HEK293T (cell line): ENCODE measurements around the gene RASA1.

Experiments used
- ARNT ChIP-seq: fragments of 450-650 bp; IDR thresholded peaks from 2 replicates; pipeline ENCODE4 v1.6.1; 2017; ENCODE audit warnings: mild to moderate bottlenecking
- BHLHE40 ChIP-seq: fragments of 450-650 bp; IDR thresholded peaks from 2 replicates; pipeline ENCODE4 v1.6.1; 2016; ENCODE audit warnings: mild to moderate bottlenecking, moderate library complexity, borderline replicate concordance
- ELF4 ChIP-seq: fragments of 450-650 bp; IDR thresholded peaks from 2 replicates; pipeline ENCODE4 v1.6.1; 2017; ENCODE audit warnings: antibody characterized with exemption
- FOXA1 ChIP-seq: fragments of 450-650 bp; IDR thresholded peaks from 2 replicates; pipeline ENCODE4 v1.6.1; 2016; ENCODE audit warnings: mild to moderate bottlenecking
- FOXK2 ChIP-seq: fragments of 450-650 bp; IDR thresholded peaks from 2 replicates; pipeline ENCODE4 v1.6.1; 2016; ENCODE audit warnings: mild to moderate bottlenecking
- FOXM1 ChIP-seq: fragments of 450-650 bp; IDR thresholded peaks from 2 replicates; pipeline ENCODE4 v1.6.1; 2017; ENCODE audit warnings: mild to moderate bottlenecking, borderline replicate concordance
- HDGF ChIP-seq: fragments of 450-650 bp; IDR thresholded peaks from 2 replicates; pipeline ENCODE4 v1.6.1; 2017; ENCODE audit warnings: antibody characterized with exemption, borderline replicate concordance
- L3MBTL2 ChIP-seq: fragments of 450-650 bp; conservative IDR thresholded peaks from 2 replicates; pipeline ENCODE4 v1.6.1; 2016; ENCODE audit warnings: mild to moderate bottlenecking
- LEF1 ChIP-seq: fragments of 450-650 bp; IDR thresholded peaks from 2 replicates; pipeline ENCODE4 v1.6.1; 2017; ENCODE audit warnings: mild to moderate bottlenecking, borderline replicate concordance
- NFRKB ChIP-seq: fragments of 450-650 bp; IDR thresholded peaks from 2 replicates; pipeline ENCODE4 v1.6.1; 2016; ENCODE audit warnings: mild to moderate bottlenecking, moderate library complexity
- PKNOX1 ChIP-seq: fragments of 450-650 bp; IDR thresholded peaks from 2 replicates; pipeline ENCODE4 v1.6.1; 2016
- SP1 ChIP-seq: fragments of 450-650 bp; IDR thresholded peaks from 2 replicates; pipeline ENCODE4 v1.6.1; 2017
- SUZ12 ChIP-seq: fragments of 450-650 bp; IDR thresholded peaks from 2 replicates; pipeline ENCODE4 v1.6.1; 2016; ENCODE audit warnings: mild to moderate bottlenecking
- TARDBP ChIP-seq: fragments of 450-650 bp; IDR thresholded peaks from 2 replicates; pipeline ENCODE4 v1.6.1; 2016

- TF ChIP-seq FOXM1 (no peak), TARDBP (no peak), FOXK2 (no peak), ELF4 (no peak), SP1 (no peak), ARNT (no peak), L3MBTL2 (no peak), LEF1 (no peak), BHLHE40 (no peak), FOXA1 (no peak), SUZ12 (no peak), PKNOX1 (no peak), HDGF (no peak), NFRKB (no peak)
Observed at GRCh38 chr5:87398981-87399614, 131.4 kb downstream of the RASA1 start.
